Measurements from ENCODE around the gene OPRD1.
"Not testable (repeated sequence)": the region's sequence is repeated elsewhere in the genome, so short reads cannot be mapped to it uniquely, and the experiment has no call there.

Gene OPRD1

GRCh38 chr1:28811766-28812668 is at the start of gene OPRD1:
Gene OPRD1 (plus strand): TSS chr1:28812170. CDS start chr1:28812384, 214 bp downstream.
- DNase-seq = no peak

GRCh38 chr1:28766532-28767183 is 45.3 kb upstream of the OPRD1 start:
- no peak for DNase-seq

DNA sequence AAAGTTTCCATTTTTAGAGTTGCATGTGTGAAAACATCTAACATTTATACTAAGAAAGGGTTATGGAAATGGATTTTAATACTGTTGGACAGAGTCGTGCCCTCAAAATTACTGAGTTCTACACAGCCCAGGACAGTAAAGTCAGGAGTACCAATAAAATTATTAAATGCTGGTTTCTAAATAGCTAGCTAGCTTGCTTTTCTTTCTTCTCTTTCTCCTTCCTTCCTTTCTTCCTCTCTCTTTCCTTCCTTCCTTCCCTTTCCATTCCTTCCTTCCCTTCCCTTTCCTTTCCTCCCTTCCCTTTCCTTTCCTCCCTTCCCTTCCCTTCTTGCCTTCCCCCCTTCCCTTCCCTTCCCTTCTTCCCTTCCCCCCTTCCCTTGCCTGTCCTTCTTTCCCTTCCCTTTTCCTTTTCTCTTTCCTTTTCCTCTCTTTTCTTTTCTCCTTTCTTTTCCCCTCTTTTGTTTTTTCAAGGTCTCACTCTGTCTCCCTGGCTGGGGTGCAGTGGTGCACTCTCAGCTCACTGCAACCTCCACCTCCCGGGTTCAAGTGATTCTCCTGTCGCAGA is 41.3 kb upstream of the OPRD1 start:
- no peak for DNase-seq

DNA sequence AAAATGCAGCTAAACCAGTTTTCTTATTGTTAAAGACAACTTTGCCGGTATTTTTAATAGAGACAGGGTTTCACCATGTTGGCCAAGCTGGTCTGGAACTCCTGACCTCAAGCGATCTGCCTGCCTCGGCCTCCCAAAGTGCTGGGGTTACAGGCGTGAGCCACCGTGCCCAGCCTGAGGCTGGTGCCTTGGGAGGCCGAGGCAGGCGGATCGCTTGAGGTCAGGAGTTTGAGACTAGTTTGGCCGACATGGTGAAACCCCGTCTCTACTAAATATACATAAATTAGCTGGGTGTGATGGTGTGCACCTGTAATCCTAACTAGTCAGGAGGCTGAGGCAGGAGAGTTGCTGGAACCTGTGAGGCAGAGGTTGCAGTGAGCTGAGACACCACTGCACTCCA is 40.0 kb upstream of the OPRD1 start:
- not testable (repeated sequence) for DNase-seq

DNA sequence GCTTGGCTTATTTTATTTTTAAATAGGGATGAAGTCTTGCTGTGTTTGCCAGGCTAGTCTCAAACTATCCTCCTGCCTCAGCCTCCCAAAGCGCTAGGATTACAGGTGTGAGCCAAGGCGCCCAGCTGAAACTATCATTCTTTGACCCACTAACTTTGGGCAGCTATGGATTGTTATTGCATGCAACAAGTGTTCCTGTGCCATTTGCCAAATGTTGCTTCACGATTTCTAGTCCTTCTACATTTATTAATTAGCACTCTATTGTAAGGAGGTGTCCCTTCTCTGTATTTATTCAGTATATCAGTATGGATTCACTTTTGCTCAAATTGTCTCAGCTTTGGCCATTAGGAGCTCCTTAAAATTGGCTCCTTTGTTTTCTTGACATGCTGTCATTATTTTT is 38.9 kb upstream of the OPRD1 start:
- no peak for DNase-seq

DNA sequence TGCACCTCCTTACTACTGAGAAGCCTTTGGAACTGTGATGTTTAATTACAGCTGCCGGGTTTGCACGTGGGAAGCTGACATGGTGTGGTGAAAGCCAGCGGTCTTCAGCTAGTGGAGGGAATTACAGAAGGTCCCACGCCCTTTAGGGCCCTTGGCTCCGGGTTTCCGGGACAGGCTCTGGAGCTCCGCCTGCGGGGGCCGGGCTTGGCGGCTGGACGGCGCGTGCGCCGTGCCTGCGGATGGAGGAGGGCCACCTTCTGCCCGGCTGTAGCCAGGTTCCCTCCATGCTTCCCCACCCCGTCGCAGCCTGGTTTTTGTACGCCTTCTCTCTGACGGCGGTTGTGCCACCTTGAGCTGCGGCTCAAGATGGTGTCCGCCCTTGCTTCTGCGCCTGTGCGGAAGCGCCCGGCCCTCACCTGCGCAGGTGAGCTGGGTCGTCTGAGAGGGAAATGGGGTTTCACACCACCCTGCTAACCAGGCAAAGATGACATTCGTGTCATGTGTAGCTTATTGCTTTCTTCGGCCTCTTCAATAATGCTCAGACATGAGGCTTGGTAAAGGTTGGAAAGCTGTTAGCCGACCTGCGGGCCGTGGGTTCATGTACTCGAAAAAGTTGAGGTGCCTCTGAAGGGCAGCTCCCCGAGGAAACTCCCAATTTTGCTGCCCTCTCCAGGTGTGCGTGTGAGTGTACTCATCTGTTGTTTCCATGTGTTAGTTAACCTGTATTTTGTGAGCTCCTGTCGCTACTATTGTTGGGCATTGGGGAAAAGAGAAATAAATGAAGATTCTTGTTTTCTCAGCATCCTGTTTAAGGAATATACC is 36.6 kb upstream of the OPRD1 start:
- peak; percentile 62 for DNase-seq

DNA sequence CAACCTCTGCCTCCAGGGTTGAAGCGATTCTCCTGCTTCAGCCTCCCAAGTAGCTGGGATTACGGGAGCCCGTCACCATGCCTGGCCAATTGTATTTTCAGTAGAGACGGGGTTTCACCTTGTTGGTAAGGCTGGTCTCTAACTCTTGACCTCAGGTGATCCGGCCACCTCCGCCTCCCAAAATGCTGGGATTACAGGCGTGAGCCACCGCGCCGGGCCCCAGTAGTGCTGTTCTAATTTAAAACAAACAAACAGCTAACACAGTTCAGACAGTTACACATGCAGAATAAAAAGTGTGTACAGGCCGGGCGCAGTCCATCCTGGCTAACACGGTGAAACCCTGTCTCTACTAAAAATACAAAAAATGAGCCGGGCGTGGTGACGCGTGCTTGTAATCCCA is 35.6 kb upstream of the OPRD1 start:
- DNase-seq = no peak

GRCh38 chr1:28778021-28778420 is 33.9 kb upstream of the OPRD1 start:
- DNase-seq = no peak

DNA sequence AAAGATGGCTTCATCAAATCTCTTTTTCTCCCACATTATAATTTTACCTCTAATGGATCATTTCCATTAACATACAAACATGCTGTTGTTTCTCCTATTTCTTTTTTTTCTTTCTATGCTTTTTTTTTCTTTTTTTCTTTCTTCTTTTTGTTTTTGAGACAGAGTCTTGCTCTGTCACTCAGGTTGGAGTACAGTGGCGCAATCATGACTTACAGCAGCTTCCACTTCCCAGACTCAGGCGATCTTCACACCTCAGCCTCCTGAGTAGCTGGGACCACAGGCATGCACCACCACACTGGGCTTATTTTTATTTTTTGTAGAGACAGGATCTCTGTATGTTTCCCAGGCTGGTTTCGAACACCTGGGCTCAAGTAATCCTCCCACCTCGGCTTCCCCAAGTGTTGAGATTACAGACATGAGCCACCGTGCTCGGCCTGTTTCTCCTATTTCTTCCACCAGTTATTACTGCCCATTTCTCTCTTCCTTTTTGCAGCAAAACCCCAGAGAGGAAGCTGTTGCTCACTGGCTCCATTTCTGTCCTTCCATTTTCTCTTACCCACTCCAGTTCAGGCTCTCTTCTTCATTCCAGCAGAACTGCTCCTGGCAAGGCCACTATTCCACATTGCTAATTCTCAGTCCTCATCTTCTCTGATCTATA is 32.1 kb upstream of the OPRD1 start:
- no peak for DNase-seq

DNA sequence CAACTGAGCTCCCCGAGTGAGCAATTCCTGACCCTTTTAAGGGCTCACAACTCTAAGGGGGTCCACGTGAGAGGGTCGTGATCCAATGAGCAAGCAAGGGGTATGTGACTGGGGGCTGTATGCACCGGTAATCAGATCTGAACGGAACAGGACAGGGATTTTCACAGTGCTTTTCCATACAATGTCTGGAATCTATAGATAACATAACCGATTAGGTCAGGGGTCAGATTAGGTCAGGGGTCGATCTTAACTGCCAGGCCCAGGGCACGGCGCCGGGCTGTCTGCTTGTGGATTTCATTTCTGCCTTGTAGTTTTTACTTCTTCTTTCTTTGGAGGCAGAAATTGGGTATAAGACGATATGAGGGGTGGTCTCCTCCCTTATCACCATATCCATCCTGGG is 30.7 kb upstream of the OPRD1 start:
- no peak for DNase-seq

DNA sequence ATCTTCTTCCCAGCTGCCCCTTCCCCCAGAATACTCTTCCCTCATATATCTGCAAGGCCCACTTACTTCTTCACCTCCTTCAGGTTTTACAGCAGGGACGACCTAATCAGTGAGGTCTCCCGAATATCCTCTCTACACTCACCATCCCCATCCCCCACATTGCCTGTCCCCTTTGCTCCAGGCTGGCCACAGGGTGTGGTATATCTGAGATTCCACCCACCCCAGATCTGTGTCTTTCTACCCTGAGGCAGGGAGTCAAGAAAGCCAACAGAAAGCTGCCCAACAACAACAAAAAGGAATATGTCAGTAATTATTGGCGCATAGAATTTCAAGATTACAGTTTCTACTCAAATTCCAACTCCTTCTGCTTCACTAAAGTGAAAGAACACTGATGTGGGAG is 30.0 kb upstream of the OPRD1 start:
- no peak for DNase-seq

GRCh38 chr1:28783363-28783762 is 28.6 kb upstream of the OPRD1 start:
- DNase-seq = no peak

DNA sequence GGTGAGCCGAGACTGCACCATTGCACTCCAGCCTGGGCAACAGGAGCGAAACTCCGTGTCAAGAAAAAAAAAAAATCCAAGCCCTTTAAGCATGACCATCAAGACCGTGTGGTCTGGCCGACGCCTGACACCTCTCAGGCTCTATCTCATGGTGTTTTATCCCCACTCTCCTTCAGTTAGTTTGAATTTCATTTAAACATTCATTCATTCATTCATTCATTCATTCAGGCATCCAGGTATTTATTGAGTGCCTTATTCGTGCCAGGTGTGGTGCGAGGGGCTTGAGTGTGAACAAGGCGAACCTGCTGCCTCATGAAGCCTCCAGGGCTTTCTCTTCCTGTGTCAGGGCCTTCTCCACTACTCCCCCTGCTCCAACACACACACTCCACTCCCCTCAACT is 22.6 kb upstream of the OPRD1 start:
- no peak for DNase-seq

GRCh38 chr1:28789816-28790215 is 22.2 kb upstream of the OPRD1 start:
- DNase-seq = no peak

DNA sequence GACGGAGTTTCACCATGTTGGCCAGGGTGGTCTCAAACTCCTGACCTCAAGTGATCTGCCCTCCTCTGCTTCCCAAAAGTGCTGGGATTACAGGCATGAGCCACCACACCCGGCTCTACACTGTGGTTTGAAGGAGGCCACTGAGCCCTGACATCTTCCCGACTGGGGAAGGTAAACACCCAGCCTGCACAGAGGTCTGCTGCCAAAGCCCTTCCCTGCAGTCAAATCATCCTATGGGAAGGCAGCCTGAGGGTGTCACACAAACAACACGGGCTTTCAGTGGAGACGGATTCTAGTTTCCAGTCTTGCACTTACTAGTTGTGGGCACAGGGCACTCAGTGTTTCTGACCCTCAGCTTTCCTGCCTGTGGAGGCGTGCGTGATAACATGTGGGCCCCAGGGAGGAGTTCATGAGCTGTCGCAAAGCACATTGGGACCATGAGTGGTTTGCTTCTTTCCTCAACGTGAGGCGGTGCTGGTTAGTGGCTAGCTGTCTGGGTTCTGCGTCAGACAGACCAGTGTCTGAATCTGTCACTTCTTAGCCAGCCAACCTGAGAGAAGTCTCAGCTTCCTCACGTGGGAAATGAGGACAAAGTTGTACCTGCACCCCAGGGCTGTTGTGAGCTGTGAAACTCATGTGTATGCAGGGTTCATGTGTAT is 21.5 kb upstream of the OPRD1 start:
- DNase-seq = no peak

DNA sequence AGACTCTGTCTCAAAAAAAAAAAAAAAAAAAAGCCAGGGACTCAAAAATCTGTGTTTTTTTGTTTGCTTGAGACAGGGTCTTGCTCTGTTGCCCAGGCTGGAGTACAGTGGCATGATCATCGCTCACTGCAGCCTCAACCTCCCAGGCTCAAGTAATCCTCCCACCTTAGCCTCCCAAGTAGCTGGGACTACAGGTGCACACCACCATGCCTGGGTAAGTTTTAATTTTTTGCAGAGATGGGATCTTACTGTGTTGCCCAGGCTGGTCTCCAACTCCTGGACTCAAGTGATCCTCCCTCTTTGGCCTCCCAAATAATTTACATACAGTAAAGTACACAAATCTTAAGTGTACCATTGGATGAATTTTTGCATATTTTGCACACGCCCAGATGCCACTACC is 20.0 kb upstream of the OPRD1 start:
- DNase-seq = not testable (repeated sequence)

DNA sequence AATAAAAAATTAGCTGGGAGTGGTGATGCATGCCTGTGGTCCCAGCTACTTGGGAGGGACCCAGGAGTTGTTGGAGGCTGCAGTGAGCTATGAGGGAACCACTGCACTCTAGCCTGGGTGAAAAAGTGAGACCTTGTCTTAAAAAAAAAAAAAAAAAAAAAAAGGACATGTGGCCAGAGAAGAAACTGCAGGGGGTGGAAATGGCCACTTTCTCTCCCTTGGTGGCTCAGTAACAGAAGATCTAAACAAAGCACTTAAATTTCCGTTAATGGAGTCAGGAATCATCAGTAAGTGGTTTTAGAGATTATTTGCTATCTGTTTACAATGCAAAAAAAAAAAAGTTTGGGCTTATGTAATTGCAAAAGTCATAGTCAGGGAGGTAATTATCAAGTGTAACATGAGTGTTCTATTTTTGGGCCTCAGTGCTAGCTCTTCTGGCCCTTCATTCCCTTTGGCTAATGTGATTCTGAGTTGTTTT is 19.3 kb upstream of the OPRD1 start:
- no peak for DNase-seq

DNA sequence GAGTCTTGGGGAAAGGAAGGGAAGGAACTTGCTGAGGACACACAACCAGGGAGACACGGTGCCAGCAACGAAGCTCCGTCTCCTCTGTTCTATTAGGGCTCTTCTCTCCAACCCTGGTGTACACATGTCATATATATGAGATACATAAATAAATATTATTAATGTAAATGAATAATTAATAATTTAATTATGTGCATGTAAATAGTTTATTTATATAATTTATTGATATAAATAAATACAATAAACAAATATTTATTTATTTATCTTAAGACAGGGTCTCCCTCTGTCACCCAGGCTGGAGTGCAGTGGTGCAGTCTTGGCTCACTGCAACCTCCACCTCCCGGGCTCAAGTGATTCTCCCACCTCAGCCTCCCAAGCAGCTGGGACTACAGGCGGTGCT is 17.4 kb upstream of the OPRD1 start:
- not testable (repeated sequence) for DNase-seq

- no peak for DNase-seq
Measured at GRCh38 chr1:28796352-28797211, 15.4 kb upstream of the OPRD1 start.

- DNase-seq = no peak
Measured at GRCh38 chr1:28800324-28800723, 11.6 kb upstream of the OPRD1 start.

DNA sequence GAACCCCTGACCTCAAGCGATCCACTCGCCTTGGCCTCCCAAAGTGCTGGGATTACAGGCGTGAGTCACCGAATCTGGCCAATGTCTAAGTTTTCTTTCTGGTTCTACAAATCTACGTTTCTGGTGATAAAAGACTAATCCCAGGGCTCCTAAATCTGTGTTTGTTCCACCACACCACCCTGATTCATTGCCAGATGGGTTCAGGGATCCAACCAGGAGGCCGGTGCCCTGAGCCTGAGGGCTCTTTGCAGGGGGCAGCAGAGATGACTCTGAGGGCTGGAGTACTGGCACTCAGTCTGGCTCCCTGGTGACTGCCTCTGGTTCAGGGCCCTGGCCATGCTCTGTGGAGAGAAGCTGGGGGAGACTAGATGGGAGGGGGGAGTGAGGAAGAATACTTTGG is 10.5 kb upstream of the OPRD1 start:
- no peak for DNase-seq

Measured in stimulated activated CD4-positive, alpha-beta T cell treated with anti-CD3 and anti-CD28 coated beads, Interleukin-4, amount 100 ng/mL, for 24 hours (primary cell).